Ovary (tissue), 9 donors: ENCODE results near the gene IGFBP6. TPM values are rescaled to one million over a fixed set of nuclear protein-coding genes. Genes with fewer than 3 reads are reported as not detected.

Experiments used
- DNase-seq, 5 donors: peaks; one replicate each; pipeline ENCODE4 v3.0.0-alpha.2; 2019 to 2020
- H3K27ac ChIP-seq, 2 donors: fragments of 200-600 bp; one replicate each; pipeline versions ENCODE4 v1.5.1 to v1.8.0; 2019 to 2022
- H3K27me3 ChIP-seq: fragments of 200-600 bp; one replicate; pipeline ENCODE4 v1.8.0; 2022
- H3K36me3 ChIP-seq: fragments of 200-600 bp; sonication (generic); one replicate; pipeline ENCODE4 v1.5.1; 2019
- H3K4me1 ChIP-seq: one replicate; pipeline ENCODE4 v1.8.1; 2013; ENCODE audit warnings: mild to moderate bottlenecking, moderate library complexity; ENCODE audit not compliant: insufficient read depth
- H3K4me3 ChIP-seq: fragments of 200-600 bp; sonication (generic); one replicate; pipeline ENCODE4 v1.5.1; 2017
- H3K9me3 ChIP-seq, 2 donors: fragments of 200-600 bp in 1 of 2; sonication (generic) in 1 of 2; one replicate each; pipeline versions ENCODE4 v1.5.1 to v1.8.1; 2013 to 2019; ENCODE audit warnings: mild to moderate bottlenecking in 1 of 2, moderate library complexity in 1 of 2
- EP300 ChIP-seq: sonication (generic); formaldehyde crosslinking; IDR thresholded peaks from one replicate; pipeline ENCODE4 v1.6.1; 2017; ENCODE audit warnings: antibody characterized with exemption
- POLR2A ChIP-seq: fragments of 450-650 bp; IDR thresholded peaks from one replicate; pipeline ENCODE4 v1.6.1; 2017; ENCODE audit warnings: antibody characterized with exemption, mild to moderate bottlenecking, moderate library complexity
- whole genome bisulfite sequencing, 3 donors: extraction: QIAGEN DNeasy Blood & Tissue Kit in 1 of 3; methylation state at CpG; one replicate each; pipeline versions ENCODE4 v1.1.5 to v1.1.7; 2013 to 2017; 5-methylcytosine and 5-hydroxymethylcytosine counted together
- intact Hi-C, 4 donors: fragments of 100-400 bp; cut with DNase I; formaldehyde crosslinking; loops; one replicate each; pipeline versions ENCODE4 v1.11.0 to v1.15.1; 2022 to 2023
- polyA plus RNA-seq, 2 donors: library from polyadenylated mRNA; stranded (reverse); fragments of 200-250 nt in 1 of 2; fragments of 350-450 nt in 1 of 2; fragmentation: Illumina TruSeq in 1 of 2; extraction: RNeasy Lipid Tissue Mini Kit (QIAGEN cat#74804) in 1 of 2; gene quantifications; one replicate each; pipeline ENCODE4 v1.2.3, GENCODE V29; 2013 to 2014
- total RNA-seq, 7 donors: library from RNA; depleted of rRNA in 2 of 7; stranded (reverse); fragments of >200 nt in 2 of 7; fragmentation: NEBNext Ultra II Directional in 3 of 7; extraction: Animal tissue kit (Norgen Biotek cat#: 25700) in 3 of 7; gene quantifications; one replicate each; pipeline versions ENCODE4 v1.1.0 to v1.2.4, GENCODE V29; 2016 to 2023
- TF ChIP-seq, protein P1 (sequence below), 3 donors: fragments of 450-650 bp in 2 of 3; fragments of 200-600 bp in 1 of 3; IDR thresholded peaks; one replicate each; pipeline versions ENCODE4 v1.5.1 to v1.8.0; 2016 to 2022; ENCODE audit warnings: antibody characterized with exemption in 3 of 3, mild to moderate bottlenecking in 1 of 3
- donor health status: DM: no; HTN: no; CAD: no; lungs with moderate emphysema.
- donor health status: DM: no; HTN: no; CAD: no.
- donor health status: Bipolar disorder and iron deficiency.
- donor health status: DM: yes; HTN: yes; CAD: no.
- donor health status: DM: no; HTN: no; CAD: no.
- donor health status: DM: yes; HTN: yes; CAD: no.

The IGFBP6 gene
- total and polyA plus RNA-seq, 9 donors: 78.9 to 685 (median 171) TPM

DNA sequence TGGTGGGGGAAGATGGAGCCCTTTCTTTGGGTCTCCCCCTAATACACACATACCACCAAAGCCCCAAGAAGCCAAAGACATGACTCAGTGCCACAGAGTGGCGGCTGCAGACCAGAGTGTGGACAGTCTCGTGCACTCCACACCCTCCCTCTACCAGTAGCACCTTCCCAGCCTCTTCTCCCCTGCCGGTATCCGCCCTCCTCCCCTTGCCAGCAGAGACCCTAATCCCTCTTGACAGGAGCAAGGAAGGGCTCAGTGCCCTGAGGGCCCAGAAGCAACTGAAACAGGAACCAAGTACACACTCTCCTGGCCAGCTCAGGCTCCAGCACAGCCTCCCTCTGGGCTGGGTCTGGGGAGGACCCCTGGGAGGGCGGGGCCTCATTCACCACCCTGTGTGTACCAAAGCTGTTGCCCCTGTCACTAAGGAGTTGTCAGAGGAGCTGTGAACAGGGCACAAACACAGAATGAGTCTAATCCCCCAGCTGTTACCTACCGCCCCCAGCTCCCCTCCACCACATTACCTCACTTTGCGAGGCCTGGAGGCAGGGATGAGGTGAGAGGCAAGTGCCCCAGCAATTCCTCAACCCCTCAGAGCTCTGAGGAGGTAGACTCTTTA lies 26.5 kb upstream of the IGFBP6 start:
- 79 to 88% (median 86%) methylated on average over 7 of the region's 7 CpGs for WGBS, 3 donors
- TF ChIP-seq, protein P1, sequence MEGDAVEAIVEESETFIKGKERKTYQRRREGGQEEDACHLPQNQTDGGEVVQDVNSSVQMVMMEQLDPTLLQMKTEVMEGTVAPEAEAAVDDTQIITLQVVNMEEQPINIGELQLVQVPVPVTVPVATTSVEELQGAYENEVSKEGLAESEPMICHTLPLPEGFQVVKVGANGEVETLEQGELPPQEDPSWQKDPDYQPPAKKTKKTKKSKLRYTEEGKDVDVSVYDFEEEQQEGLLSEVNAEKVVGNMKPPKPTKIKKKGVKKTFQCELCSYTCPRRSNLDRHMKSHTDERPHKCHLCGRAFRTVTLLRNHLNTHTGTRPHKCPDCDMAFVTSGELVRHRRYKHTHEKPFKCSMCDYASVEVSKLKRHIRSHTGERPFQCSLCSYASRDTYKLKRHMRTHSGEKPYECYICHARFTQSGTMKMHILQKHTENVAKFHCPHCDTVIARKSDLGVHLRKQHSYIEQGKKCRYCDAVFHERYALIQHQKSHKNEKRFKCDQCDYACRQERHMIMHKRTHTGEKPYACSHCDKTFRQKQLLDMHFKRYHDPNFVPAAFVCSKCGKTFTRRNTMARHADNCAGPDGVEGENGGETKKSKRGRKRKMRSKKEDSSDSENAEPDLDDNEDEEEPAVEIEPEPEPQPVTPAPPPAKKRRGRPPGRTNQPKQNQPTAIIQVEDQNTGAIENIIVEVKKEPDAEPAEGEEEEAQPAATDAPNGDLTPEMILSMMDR (IDR thresholded peaks at IDR 0.05): no peak
- TF ChIP-seq POLR2A: no peak
- intact Hi-C loops: no loop called here
- DNase-seq: peak in 4 of 5 donors; percentile 26 to 42 (median 33)
- Histone ChIP-seq H3K36me3 (no peaks in the 10 kb centered on the region), H3K4me1 (peaks cover 43% of the 10 kb centered on the region), H3K4me3 (no peak overlapping the region), H3K9me3 (no peaks in the 10 kb centered on the region), H3K27ac (peak overlapping the region; percentile 71 to 75), H3K27me3 (no peaks in the 10 kb centered on the region)

DNA sequence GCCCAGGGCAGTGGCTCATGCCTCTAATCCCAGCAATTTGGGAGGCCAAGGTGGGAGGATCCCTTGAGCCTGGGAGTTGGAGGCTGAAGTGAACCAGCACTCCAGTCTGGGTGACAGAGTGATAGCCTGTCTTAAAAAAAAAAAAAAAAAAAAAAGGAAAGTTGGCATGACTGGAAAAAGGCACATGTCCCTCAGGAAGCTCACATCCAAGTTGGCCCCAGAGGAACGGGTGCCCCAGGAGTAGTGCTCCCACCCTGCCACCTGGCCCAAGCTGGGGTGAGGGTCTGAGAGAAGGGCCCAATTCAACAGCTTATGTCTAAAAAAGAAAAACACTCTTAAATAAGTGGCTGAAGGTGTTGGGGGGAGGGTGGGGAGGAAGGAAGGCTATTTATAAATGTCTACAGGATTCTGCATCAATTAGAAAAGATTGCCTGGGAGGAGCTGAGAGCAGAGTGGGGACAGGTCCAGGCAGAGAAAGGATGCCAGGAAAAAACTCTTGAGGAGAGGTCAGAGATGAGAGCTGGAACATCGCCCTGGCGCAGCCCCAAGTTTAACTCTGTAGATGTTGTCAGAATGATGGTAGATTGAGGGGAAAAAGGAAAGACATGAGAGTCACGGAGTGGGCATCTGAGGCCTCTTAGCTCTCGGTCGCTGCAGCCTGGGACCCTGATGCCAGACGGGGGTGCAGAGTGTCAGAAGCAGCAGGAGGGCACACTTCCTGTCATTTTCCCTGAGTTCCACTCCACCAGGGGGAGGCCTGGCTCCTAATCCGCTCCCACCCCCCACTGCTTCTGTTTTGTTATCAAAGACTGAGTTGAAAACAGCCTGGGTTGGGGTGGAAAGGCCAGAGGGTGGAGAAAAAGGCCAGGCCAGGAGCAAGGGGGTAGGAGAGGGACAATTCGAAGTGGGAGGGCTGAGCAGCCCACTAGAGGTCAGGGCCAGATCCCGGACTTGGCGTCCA lies 25.6 kb upstream of the IGFBP6 start:
- 7 to 12% (median 9%) methylated on average over 11 of the region's 11 CpGs for WGBS, 3 donors
- Histone ChIP-seq H3K27me3 (no peaks in the 10 kb centered on the region), H3K4me3 (no peak overlapping the region), H3K27ac (peak overlapping the region; percentile 71 to 75), H3K4me1 (peaks cover 40% of the 10 kb centered on the region), H3K9me3 (no peaks in the 10 kb centered on the region), H3K36me3 (no peaks in the 10 kb centered on the region)
- DNase-seq: peak; percentile 87 to 95 (median 94)
- intact Hi-C loops: no loop called here
- no peak for TF ChIP-seq EP300
- TF ChIP-seq, protein P1 (IDR thresholded peaks at IDR 0.05): peak in 2 of 3 donors; percentile 25 to 29

DNA sequence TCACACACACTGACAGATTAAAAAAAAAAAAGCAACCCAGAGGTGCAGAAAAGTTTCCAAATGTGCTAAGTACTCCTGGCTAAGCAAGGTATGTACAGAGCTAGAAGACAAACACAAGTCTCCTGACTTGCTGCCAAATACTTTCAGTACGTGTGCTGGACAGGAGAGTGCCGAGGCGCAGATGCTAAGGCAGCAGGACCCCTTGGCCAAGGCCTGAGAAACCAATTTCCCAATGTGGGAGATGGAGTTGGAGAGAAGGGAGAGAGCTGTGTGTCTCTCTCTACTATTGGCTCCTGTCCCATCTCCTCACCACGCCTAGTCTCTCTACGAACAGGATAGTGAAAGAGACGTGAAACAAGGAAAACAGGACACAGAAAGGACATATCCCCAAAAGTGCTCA lies 23.6 kb upstream of the IGFBP6 start:
- Histone ChIP-seq H3K4me1 (peaks cover 44% of the 10 kb centered on the region), H3K36me3 (no peaks in the 10 kb centered on the region), H3K27me3 (no peaks in the 10 kb centered on the region), H3K9me3 (no peaks in the 10 kb centered on the region), H3K27ac (peak overlapping the region; percentile 24 to 36), H3K4me3 (no peak overlapping the region)
- WGBS, 3 donors: 49 to 73% (median 67%) methylated on average over 6 of the region's 6 CpGs
- DNase-seq: peak in 3 of 5 donors; percentile 21 to 52 (median 31)
- intact Hi-C loops: no loop called here
- no peak for TF ChIP-seq POLR2A
- TF ChIP-seq, protein P1 (IDR thresholded peaks at IDR 0.05): no peak
- TF ChIP-seq EP300: no peak

DNA sequence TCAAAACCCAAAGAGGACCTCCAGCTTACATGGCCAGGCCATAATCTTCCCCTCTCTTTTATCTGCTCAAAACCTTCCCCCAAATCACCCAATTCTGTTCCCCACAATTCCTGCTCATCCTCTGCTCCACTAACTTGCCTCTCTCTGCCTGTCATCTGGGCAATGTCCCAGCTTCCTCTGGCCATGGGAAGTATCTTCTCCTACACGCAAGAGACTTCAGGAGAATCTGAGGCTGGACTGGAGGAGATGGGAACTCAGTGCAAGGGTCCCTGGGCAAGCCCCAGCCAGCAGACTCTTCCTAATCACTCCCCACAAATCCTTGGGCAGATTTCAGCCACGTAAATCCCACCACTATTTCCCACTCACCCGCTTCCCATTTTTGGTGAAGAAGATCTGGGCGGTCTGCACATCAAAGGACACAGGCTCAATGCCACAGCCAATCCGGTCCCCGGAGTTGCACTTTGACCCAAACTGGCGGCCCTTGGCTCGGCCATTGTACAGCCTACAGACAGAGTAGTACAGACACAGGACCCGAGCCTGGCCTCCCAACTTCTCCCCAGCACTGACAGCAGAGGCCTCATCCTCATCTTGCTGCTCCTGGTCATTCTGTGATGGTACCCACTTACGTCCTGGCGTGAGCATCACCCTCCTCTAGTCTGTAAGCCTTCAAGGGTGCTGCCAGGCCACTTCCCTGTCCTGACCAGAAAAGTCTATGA lies 23.0 kb upstream of the IGFBP6 start:
- WGBS, 3 donors: 88 to 95% (median 93%) methylated on average over 11 of the region's 11 CpGs

More for the DNA sequence above, 23.0 kb upstream of the IGFBP6 start:
- TF ChIP-seq POLR2A: no peak
- TF ChIP-seq EP300: no peak
- TF ChIP-seq, protein P1 (IDR thresholded peaks at IDR 0.05): no peak
- H3K4me3 ChIP-seq: no peak overlapping the region
- H3K27ac ChIP-seq: peak overlapping the region; percentile 24 to 36
- peaks cover 41% of the 10 kb centered on the region for H3K4me1 ChIP-seq
- no peaks in the 10 kb centered on the region for H3K9me3 ChIP-seq
- intact Hi-C loops: no loop called here
- H3K27me3 ChIP-seq: no peaks in the 10 kb centered on the region
- peak in 3 of 5 donors; percentile 20 to 39 (median 23) for DNase-seq
- no peaks in the 10 kb centered on the region for H3K36me3 ChIP-seq
